HG02610 (cell line): ENCODE results near the gene EDC3.
"Not testable (repeated sequence)": the region's sequence is repeated elsewhere in the genome, so short reads cannot be mapped to it uniquely, and the experiment has no call there.

ENCODE experiments used
- ATAC-seq: cut with Tn5 transposase; IDR thresholded peaks from one replicate; pipeline ENCODE4 v1.9.1; 2021; ENCODE audit warnings: mild to moderate bottlenecking, moderate library complexity; ENCODE audit not compliant: unreplicated experiment

Gene EDC3

DNA sequence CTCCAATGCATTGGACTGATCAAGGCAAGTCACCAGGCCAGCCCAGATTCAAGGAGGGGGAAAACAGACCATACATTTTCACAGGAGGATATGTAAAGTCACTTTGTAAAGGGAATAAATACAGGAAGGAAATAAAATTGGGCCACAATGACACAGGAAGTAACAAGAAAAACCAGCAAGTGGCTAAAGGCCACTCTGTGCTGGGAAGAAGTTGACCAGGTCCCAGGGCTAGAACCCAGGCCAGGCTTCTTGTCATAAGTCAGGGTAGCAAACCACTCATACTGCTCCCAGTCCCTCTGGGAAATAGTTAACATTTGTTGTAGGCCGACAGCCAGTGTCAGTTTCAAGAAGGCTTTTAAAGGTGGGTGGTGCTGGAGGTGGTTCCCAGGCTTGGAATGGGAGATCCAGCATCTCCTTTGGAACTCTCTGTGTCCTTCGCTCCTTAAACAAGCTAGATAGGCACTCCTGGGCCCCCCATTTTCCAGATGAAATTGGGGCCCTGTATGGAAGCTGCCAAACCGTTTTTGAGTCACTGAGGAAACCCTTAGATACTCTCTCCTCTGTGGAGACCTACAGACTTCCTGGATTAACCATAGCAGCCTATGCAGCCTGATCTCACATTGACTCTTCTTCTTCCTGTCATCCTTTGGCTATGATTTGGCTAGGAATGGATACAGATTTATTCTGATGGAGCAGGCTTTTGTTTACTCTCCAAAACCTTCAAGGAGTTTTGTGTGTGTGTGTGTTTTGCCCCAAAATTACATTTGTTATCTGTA is 14.7 kb upstream of the EDC3 start:
- ATAC-seq: no peak

DNA sequence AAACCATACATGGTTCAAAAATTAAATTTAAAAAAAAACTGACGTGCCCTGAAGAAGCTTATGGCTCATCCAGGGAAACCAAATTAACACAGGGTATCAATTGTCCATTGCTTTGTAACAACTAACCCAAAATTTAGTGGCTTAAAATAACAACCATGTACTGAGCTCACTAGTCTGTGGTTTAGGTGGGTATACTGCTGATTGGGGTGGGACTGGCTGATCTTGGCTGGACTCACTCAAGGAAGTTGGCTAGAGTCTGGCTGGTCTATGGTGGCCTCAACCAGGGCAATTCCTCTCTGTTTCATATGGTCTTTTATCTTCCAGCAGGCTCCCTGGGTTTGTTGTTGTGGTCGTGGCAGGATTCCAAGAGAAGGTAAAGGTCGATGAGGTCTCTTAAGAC is 14.1 kb upstream of the EDC3 start:
- ATAC-seq: no peak

DNA sequence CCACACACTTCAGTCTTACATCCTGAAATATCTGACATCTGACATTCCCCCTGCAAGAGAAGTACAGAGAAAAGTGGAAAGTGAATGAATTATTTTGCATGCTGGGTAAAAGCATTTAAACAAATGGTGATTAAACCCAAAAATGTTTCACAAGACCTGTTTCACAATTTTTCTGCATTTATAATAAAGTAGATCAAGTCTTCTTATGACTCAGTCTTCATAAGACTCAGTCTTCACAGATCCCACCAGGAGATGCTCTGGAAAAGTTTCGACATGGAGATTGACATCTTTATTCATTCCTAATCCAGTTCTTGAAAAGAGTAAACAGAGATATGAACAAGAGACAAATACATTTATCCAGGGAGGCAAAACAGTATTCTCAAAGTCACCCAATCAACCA is 13.2 kb upstream of the EDC3 start:
- ATAC-seq: no peak

DNA sequence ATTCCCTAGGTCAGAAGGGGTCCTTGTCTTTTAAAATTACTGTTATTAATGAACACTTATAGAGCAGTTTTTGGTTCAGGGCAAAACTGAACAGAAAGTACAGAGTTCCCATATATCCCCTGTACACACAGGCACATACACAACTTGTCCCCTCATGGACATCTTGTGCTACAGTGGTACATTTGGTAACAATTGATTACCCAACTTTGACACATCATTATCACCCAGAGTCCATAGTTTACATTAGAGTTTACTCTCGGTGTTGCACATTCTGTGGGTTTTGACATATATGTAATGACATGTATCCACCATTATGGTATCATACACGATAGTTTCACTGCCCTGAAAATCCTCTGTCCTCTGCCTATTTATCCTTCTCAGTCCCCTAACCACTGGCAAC is 984 bp upstream of the EDC3 start:
- no peak for ATAC-seq

DNA sequence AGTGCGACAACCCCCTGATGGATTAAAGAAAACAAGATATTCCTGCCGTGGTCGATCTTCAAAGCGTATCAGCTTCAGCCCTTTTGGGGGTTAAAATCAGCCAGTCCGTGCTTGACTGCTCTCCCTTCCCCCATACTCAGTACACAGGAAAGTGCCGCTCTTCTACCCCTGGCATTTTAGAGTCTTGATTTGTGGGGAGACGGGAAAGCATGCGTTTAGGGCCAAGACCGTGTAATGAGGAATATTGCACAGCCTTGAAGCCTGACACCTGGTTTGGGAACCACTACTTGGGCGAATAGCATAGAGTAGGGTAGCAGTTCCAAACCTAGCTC is 540 bp upstream of the EDC3 start:
- no peak for ATAC-seq

DNA sequence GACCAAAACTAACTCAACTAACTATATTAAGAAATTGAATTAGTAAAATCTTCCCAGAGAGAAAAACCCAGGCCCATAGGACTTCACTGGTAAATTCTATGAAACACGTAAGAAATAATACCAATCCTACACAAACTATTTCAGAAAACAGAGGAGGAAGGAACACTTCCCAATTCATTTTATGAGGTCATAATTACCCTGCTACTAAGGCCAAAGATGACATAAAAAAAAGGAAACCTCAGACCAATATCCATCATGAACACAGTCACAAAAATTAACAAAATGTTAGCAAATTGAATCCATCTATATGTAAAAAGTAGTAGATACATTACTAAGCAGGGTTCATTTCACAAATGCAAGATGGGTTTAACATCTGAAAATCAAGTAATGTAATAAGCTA is 3.5 kb downstream of the EDC3 start:
- ATAC-seq: no peak

DNA sequence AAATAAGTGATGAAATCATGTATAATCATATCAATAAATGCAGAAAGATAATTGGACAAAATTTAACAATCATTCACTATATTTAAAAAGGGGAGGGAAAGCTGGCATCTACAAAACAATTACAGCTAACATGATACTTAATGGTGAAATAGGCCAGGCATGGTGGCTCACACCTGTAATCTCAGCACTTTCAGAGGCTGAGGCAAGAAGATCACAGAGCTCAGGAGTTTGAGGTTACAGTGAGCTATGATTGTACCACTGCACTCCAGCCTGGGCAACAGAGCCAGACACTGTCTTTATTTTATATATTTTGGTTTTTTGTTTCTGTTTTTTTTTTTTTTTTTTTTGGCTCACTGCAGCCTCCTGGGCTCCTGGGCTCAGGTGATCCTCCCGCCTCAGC is 12.1 kb downstream of the EDC3 start:
- ATAC-seq: no peak

DNA sequence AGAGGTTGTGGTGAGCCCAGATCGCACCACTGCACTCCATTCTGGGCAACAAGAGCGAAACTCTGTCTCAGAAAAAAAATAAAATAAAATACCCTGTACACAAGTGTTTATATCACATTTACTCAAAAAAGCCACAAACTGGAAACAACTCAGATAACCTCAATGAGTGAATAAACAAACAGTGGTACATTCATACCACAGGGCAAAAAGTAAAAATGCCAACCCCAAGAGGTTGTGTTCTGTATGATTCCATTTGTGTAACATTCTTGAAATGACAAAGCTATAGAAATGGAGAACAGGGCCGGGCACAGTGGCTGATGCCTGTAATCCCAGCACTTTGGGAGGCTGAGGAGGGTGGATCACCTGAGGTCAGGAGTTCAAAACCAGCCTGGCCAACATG is 12.9 kb downstream of the EDC3 start:
- no peak for ATAC-seq

DNA sequence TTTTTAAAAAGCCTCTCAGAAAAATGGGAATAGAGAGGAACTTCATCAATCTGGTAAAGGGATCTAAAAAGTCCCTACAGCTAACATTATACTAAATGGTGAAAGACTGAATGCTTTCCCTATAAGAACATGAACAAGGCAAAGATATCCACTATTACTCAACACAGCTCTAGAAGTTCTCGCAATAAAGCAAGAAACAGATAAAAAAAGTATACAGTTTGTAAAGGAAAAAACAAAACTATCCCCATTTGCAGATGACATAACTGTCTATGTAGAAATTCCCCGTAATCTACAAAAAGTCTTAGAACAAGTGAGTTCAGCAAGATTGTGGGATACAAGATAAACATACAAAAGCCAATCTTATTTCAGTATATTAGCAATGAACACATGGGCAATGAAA is 15.4 kb downstream of the EDC3 start:
- ATAC-seq: no peak

DNA sequence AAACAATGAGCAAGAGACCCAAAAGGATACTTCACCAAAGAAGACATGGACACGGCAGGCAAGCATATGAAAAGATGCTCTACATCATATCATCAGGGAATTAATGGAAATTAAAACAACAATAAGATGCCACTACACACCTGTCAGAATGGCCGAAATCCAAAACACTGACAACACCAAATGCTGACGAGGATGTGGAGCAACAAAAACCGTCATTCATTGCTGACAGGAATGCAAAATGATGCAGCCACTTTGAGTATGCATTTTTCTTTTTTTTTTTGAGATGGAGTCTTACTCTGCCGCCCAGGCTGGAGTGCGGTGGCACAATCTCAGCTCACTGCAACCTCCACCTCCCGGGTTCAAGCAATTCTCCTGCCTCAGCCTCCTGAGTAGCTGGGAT is 19.0 kb downstream of the EDC3 start:
- ATAC-seq: no peak

DNA sequence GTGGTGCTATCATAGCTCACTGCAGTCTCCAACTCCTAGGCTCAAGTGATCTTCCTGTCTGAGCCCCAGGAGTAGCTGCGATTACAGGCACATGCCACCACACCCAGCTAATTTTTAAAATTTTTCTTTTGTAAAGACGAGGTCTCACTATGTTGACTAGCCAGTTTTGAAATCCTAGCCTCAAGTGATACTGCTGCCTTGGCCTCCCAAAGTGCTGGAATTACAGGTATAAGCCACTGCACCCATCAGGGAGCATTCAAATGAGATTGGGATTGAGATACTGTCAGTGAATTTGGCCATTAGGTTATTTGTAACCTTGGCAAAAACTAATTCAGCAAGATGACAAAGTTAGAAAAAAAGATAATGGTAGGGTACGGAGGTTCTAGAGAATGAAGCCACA is 21.7 kb downstream of the EDC3 start:
- ATAC-seq: no peak

DNA sequence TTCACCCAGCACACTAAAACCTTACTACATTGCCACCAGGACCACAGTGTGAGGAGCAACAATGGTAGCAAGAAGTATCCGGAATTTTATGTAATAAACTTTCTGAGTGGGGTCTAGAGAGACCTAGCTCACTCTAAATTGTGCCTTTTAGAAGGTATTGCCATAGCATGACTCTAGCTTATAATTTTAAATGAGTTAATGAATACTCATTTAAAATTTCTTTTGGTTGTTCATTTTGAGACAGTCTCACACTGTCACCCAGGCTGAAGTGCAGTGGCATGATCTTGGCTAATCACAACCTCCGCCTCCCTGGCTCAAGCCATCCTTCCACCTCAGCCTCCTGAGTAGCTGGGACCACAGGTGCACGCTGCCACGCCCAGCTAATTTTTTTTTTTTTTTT is 26.2 kb downstream of the EDC3 start:
- ATAC-seq: no peak

DNA sequence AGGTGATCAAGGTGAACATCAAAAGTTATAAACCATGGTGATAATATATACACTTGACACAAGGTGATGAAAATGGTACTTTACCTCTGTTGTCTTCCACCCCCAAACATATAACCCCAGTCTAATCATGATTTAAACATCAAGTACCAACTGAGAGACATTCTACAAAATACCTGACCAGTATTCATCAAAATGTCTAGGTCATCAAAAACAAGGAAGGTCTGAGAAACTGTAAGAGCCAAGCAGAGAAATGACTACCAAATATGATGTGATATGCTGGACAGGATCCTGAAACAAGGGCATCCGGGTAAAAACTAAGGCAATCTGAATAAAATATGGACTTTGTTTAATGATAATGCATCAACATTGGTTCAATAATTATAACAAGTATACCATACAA is 27.8 kb downstream of the EDC3 start:
- no peak for ATAC-seq

DNA sequence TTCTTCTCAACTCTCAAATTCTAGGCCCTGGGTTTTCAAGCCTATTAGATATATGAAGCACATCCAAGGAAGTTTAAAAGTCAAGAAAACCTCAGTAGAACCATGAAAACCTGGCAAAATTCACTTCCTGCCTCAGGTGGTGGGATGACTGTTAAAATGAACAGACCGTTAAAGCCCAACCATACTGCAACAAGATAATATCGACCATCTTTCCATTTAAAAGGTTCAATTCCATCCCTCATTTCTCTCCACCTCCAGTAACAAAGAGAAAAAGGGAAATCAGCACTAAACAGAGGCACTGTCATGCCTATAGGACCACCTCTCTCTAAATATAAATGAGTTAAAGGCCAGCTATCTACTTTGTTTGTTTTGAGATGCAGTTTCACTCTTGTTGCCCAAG is 31.2 kb downstream of the EDC3 start:
- no peak for ATAC-seq

DNA sequence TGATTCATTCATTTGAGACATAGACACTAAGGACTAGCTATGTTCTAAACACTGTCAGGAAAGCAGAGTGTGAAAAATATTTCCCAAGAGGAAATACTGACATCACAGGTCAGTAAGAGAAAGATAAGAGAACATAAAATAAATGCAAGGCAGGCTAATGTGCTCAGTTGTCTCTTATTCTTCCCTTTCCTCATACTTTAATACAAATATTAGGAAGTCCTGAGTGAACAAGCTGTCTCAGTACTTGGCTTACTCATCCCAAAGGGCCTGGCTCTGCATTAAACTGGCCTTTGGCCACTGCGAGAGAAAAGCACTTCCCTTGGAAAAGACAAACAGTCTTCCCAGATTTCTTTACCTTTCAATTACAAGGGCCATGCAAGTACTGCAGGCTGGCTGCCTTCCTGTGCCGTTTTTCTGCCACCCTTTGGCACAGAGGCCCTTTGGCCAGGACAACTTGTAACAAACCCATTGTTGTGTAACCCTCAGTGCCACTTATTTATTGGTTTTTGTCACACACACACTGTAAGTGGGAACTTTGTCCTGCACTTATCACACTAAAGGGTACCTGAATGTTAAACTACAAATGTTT is 31.7 kb downstream of the EDC3 start:
- ATAC-seq: no peak

DNA sequence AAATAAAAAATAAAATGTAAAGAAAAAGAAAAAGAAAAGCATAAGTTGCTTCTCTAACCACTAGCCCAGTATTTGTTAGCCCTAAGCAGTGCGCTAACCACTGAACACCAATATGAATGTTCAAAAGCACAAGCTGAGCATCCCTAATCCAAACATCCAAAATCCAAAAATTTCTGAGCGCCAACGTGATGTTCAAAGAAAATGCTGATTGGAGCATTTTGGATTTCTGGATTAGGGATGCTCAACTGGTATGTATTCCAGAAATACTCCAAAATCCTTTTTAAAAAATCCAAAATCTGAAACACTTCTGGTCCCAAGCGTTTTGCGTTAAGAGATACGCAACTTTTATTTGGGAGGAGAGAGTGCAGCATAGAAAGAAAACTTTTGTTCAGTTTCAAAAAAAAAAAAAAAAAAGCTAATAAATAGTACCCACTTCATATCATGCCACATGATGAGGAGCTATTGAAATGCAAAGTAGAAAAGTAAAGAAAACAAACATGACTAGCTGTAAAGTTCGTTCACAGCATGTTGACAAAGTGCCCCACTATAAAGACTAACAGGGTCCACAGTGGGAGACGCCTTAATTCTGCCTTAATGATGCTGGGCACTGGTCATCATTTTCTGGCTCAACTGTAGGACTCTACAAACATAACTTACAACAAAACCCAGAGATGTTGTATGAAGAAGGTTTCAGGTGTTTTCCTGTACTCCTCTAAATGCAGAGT is 32.4 kb downstream of the EDC3 start:
- no peak for ATAC-seq

DNA sequence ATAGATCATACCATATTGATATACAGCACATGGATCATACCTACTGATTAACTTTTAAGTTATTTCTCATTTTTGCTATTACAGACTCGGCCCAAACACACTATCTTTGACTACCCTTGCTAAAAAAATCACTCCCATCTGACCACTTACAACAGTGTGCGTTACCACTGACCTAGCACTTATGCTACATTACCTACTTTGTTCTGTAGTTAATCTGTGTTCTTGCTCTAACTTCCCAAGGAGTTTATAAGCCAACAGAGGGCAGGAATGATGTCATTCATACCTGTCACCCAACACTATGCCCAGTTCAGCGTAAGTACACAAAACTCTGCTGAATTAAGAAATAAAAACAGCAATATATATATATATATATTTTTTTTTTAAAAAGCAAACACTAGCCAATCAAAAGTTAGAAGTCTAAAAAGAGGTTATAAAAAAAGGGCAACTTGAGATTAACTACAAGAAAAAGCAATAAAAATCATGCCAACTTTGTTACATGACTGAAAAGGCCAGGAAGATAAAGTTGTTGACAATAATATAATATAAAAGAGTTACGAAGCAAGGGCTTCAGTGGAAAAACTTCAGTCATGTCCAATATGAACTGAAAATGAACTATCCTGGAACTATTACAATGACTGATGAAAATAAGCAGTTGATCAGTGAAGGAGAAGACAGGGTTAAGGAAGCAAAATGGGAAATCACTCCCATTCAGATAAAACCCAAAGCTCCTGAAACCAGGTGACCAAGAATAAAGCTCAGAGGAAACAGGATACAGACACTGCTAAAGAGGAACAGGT is 33.6 kb downstream of the EDC3 start:
- no peak for ATAC-seq

DNA sequence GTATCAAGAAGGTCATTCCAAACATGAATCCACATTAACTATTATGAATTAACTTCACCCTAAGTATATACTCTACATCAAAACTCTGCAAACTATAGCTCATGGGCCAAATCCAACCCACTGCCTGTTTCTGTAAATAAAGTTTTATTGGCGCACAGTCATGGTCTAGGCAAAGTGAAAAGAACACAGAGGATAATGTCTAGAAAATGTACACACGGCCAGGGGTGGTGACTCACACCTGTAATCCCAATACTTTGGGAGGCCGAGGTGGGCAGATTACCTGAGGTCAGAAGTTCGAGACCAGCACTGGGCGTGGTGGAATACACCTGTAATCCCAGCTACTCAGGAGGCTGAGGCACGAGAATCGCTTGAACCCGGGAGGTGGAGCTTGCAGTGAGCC is 34.5 kb downstream of the EDC3 start:
- ATAC-seq: not testable (repeated sequence)

DNA sequence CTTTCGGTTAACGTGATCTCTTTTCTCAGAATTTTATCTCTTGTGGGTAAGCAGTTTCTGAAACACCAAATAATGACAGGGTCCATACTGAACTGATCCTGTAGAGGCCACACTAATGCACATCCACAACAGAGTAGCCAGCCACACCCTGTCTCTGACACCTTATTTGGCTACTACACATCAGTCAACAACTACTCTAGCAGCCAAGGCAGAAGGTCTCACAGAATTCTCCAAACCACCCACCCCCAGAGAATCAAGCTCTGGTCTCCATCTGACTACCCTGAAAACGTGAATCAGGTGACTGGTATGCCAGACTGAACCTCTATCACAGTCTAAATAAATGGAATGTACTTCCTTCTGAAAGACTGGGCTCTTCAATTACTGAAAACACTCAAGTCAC is 38.0 kb downstream of the EDC3 start:
- ATAC-seq: no peak

DNA sequence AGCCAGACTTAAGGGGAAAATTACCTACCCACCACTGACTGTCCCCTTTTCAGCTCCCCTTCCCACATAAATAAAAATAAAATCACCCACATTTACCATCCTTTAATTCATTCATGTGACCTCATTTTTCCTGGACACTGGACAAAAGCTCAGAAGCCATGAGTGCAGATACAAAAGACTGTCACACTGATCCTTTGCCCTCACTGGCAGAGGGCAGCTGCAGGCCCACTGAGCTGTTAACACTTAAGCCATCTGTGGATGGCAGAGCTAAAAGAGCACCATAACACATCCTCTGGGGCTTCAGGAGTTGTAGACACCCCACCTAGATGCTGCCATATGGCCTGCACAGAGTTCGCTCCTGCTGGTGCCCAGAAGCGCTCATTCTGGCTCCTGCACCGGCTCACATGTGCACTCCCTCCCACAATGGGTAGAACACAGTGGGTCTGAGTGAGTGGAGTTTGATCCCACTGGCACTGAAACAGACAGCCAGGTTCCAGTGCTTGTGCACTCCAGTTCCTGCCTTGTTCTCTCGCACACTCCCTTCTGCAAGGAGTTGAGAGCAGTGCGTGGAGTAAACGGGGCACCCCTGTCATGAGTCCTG is 38.8 kb downstream of the EDC3 start:
- ATAC-seq: no peak

DNA sequence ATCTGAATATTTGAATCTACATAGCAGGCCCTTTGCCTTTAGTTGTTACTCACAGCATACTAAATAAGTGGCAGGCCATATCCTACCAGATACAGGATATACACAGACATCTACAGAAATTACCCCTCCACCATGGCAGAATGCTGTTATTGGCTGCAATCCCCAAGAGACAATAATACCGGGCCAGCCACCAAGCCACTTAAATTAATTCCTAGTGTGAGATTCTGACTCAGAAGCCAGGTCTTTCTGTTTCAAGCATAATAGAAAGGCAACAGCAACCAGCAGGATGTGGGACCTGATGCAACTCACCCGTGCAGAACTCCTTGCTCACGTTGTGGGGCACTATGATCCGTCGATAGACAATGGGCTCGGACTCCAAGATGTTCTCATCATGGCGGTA is 40.4 kb downstream of the EDC3 start:
- ATAC-seq: peak; percentile 70
